Stimulated activated CD4-positive, alpha-beta T cell treated with anti-CD3 and anti-CD28 coated beads, Interleukin-12 subunit alpha, Interleukin-12 subunit beta, amount 100 ng/mL, for 48 hours (primary cell): ENCODE results near the gene MYL11.

Experiments used
- DNase-seq, 3 donors: peaks; one replicate each; pipeline ENCODE4 v3.0.0-alpha.2; 2020; ENCODE audit warnings: low read depth in 2 of 3, low spot score in 1 of 3

MYL11 gene

DNA sequence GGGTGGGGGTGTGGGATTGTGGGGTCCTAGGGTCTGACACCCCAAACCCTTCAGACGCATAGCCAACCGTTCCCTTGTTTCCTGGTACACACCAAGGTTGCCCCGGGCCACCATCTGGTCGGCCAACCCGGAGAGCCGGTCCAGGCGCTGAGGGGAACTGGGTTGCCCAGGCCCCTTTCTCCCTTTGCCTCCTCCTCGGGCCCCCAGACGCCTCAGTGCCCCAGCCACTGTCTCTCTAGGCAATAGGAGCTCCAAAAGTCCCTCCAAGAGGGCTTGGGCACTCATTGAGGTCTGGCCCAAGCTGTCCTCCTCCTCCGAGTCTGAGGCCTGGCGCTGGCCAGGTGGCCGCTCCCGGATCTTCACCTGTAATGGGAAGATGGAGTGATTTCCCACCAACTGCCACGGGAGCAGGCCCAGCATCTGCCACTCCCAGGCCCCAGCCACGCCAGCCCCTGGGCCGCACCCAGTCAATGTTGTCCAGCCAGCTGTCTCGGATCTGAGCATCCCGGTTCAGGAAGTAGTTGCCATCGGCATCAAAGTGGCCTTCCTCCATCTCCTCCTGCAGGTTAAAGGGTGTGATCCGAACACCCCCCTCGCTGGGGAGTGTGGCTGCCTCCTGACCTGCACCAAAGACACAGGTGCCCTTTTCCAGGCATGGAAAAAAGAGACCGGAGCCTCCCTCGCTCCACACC lies 21.0 kb upstream of the MYL11 start:
- DNase-seq: no peak

DNA sequence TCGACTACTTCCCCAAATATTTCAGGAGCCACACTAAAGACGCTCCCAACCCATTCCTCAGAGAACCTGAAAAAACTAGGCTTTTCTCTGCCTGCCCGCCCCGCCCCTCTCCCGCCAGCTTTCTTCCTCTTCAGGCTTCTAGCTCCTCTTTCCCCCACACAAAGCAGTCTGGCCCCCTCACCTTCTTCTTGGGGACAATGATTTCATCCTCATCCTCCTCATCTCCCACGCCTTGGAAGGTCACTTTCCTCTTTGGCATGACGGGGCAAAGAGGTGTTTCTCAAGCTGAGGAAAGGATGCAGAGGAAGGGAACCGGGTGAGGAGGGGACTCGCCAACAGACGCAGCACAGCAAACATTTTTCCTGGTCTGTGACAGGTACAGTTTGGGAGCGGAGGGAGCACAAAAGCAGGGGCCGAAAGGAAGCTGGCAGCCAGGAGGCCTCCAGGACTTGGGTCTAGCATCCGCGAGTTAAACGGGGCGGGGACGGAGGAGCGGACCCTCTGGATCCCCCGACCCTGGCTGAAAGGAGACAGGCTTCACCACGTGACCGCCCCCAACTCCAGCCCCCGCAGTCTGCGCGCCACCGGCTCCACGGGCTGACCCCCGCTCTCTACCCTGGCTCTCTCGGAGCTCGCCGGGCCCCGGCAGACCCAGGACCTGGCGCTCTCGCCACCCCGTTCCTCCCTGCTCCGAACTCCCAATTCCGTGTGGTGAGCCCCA lies 20.0 kb upstream of the MYL11 start:
- DNase-seq: no peak

DNA sequence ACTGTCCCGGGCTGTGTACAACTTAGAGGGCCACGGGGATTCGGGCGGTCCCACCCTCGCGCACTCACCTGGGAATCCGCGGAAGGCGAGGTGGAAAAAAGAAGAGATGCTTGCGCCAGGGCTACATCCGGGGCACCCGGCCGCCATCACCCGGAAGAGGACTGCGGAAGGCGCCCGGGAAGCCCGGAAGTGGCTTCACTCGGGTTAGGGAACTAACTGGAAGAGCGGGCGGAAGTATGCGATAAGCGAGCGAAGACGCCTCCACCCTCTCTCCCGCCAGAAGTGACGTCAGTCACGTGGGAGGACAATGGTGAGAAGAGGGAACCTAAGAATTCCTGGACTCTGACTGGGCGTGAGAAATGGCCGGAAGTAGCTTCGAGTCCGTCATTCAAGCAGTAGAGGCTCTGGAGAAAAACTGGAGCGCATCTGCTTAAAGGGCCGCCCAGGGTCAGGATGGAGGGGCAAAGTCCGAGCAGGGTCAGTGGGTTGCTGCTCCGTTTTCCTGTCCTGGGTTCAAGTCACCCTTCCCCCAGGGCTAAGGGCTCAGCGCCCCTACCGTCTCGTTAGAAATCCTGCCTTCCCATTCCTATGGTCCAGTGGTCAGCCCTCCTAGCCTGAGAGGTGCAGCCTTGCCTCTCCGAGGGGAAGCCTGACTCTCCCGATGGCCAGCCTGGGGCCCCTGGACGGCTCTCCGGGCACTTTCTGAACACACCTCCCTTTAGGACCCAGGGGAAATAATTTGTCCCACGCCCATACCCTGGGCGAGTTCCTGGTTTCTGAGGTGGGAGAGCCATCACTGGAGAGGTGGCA lies 19.3 kb upstream of the MYL11 start, which contains the start of gene CD2BP2:
Gene CD2BP2, minus strand, starts transcription at position 165 of the 810 bp plus-strand sequence. CDS start 627 bp downstream, outside the sequence.
- DNase-seq: peak; percentile 83 to 89 (median 84)

DNA sequence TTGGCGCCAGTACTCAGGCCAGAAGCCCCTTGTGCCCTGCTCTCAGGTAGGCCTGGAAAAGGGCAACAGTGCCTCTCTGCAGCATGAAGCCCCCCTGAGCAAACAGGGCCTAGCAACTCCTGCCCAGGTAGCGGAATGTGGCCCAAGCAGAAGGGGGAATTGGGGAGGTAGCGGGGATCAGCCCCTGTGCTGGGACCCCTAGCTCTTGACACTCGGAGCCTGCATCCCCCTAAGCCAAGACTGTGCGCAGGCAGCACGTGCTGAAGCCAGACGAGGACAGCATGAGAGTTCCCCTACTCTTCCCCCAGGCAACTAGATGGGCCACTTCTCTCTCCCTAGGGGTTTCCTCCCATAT lies 18.7 kb upstream of the MYL11 start:
- no peak for DNase-seq

DNA sequence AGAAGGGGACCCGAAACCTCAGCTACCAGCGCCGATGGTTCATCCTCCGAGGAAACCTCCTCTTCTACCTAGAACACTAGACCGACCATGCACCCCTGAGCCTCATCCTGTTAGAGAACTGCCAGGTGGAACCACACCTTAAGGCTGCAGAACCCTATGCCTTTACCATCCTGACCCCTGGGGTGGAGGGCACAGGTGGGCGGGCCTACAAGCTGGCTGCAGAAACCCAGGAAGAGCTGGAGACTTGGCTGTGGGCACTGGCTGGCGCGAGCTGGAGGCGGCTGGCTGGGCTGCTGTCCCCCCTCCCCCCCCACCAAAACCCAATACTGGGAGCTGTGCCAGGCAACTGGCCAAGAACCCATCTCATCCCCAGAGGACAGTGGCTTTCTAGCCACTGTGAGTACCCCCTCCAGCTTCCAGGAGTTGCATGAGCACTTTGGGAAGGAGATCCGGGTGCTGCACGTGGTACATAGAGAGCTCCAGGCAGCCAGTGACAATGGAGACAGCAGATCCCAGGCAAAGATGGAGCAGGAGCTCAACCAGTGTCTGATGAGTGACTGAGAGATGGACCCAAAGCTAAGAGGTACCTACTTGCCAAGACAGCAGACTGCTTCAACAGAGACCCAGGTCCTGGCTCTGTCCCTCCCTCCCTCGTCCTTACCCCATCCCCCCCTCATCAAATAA lies 18.1 kb upstream of the MYL11 start:
- no peak for DNase-seq

DNA sequence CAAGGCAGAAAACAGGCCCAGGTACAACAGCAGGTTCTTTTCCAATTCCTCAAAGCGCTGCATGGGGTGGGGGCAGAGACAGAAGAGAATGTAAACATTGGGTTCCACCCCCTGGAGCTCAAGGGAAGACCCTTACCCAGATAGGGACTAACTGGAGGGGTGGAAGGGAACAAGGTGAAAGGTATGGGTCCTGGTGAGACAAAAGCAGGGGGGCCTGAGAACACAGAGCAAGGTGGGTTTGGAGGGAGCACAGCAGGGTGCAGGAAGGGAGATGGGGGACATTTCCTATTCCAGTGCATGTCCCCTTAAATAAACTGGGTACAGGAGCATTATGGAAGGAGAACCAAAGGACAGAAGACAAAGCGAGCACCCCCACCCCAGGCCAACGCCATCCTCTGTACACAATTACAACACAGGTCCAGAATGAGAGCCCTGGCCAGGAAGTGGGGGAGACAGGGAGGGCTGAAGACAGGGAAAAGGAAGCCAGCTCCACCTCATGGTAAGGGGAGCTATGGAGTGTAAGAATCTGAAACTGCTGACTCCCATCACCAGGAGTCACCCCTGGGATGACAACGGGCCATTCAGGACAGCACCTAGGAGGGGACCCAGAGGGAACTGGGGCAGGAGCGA lies 17.4 kb upstream of the MYL11 start:
- no peak for DNase-seq

DNA sequence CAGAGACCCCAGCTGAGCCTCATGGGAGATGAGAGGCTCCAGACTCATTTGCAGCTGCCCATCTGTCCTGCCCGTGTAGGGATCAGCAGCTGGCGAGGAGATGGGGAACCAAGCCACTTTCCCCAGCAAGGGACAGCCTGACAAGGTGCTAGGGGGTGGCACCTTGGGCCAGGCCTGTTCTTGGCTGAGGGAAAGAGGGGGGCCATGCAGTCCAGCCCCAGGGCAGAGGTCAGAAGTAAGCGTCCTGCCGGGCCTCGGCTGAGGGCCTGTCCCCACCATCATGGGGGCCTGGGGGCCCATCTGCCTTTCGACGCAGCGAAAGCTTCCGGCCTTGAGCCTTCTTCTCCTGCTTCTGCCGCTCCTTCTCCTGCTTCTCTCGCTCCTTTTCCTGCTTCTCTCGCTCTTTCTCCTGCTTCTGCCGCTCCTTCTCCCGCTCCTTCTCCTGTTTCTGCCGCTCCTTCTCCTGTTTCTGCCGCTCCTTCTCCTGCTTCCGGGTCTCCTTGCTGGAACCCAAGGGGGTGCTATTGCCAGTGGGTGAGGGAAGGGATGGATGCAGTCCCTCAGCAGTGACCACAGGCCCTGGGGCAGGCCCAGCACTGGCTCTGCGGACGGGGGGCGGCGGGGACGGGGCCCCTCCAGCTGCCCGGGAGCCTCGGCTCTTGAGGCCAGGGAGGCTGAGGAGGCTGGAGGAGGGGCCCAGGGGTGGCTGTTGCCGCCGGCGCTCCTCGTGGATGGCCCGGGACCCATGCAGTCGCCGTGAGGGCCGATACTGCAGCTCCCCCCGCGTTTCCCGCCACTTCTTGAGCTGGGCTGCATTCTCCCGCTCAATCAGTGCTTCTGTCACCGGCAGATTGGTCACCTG lies 16.7 kb upstream of the MYL11 start:
- DNase-seq: no peak

DNA sequence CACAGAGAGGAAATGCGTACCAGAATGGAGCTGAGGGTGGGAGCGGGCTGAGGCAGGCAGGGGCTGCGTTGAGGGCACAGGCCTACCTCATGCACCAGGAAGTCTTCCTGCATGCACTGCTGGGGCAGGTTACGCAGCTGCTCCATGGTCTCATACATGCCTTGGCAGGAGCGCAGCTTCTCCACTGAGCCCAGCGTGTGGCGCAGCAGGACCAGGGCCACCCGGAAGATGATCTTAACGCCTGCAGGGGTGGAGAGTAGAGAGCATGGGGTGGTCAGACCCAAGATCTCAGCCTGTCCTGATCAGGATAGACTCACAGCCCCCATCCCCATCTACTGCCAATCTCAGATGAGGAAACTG lies 16.0 kb upstream of the MYL11 start:
- DNase-seq: no peak

DNA sequence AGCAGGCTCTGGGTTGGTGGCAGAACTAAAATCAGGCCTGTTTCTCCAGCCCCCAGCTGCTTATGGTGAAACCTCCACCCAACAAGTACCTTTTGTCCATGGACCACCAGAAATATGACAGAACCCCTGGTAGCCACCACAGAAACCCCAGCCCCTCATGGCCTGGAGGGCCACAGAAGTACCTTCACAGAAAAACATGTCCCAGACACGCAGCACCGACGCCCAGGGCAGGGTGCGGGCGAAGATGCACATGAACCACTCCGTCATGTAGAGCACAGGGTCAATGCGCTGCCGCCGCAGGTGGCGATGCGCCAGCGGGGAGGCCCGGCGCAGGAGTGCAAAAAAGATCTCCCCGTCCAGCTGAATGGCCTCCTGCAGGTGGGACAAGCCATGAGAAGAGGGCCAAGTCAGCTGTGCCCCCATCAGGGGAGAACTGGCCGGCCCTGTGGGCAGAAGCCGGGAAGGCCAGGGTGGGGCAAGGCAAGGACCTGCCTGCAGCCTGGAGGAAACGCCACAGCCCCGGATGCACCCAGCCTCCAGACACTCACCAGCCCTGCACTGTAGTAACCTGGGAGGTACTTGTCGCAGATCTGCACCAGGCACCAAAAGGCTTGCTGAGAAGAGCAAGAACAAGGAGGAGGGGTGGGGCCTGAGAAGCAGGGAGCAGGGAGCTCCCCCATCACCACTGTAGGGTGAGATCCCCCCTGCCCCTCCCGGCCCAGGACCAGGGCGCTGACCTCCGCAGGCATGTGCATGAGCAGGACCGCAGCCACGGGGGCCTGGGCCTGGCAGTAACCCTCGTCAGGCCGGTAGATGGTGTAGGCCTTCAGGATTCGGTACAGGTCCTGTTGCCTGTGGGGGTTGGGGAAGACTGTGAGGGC lies 15.4 kb upstream of the MYL11 start:
- no peak for DNase-seq

DNA sequence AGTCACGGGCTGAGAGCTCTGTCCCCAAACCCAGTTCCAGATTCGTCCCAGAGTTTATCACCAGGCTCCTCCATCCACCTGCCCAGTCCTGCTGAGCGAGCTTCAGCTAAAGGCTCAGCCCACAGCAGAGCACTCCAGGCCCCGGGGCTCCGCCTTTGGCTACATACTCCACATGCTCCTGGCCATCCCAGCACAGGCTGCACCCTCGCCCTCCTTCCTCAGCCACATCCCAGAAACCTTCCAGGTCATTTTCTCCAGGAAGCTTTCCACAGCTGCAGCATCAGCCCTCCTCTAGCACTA lies 14.8 kb upstream of the MYL11 start:
- DNase-seq: no peak

DNA sequence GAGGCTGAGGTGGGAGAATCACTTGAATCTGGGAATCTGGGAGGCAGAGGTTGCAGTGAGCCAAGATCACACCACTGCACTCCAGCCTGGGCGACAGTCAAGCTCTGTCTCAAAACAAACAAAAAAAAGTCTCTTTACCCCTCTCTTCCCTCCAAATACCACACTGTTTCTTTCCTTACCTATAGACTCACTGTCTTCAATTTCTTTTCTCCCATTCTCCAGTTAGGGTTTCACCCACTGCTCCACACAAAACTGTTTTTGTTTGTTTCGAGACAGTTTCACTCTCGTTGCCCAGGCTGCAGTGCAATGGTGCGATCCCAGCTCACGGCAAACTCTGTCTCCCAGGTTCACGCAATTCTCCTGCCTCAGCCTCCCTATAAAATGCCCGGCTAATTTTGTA lies 13.4 kb upstream of the MYL11 start:
- no peak for DNase-seq

DNA sequence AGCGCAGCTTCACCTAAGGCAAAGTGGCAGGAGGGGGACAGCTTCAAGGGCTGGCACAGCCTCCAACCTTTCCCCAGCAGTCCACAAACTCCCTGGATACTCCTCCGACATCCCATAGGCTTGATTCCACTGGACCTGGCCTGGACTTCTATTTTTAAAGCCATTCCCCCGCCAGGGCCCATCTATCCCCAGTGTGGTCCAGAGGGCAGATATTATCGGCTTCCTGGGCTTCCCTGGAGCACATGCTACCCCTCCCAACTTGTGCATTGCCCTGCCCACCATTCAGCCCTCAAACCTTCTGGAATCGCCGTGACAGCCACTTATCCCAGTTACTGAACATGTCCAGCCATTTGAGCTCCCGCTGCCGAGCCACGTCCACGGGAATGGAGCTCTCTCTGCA lies 9.4 kb upstream of the MYL11 start:
- DNase-seq: no peak

DNA sequence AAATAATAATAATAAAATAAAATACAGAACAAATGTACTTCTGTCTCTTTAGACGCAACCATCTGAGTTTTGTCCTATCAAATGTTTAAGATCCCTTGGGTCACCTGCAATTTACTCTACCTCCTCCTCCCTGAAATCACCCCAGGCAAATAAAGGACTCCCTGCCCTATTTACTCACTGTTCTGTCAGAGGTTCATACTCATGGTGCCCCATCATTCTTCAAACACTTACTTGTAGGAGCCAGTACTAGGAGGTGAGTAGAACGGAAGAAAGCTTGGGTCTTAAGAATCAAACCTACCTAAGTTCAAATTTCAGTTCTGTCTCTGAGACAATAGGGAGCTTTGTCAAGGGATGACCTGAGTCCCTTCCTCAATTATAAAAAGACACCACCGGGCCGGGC lies 8.1 kb upstream of the MYL11 start:
- no peak for DNase-seq

DNA sequence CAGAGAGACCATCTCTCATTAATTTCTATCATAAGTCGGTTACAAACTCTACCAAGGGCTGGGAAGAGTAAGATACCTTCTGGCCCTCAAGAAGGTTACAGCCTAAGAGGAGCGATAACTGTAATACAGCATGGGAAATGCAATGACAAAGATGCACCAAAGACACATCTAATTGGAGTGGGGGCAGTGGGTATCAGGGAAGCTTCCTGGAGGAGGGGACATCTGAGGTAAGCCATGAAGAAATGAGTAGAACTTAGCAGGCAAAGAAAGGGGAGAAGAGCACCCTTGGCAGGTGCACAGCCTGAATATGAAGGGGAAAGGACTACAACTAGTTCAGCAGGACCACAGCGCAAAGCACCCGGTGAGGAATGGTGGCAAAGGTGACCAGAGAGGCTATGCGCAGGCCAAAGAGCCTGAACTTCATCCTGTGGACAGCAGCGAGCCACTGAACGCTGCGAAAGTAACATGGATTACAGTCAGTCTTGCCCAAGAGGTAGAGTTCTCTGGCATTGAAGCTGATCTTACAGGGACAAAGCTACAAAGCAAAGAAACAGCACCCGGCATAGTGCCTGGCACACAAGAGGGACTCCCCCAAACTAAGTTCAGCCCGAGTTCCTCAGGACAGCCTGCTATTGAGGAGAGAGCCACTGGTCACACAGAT lies 7.1 kb upstream of the MYL11 start:
- DNase-seq: no peak

DNA sequence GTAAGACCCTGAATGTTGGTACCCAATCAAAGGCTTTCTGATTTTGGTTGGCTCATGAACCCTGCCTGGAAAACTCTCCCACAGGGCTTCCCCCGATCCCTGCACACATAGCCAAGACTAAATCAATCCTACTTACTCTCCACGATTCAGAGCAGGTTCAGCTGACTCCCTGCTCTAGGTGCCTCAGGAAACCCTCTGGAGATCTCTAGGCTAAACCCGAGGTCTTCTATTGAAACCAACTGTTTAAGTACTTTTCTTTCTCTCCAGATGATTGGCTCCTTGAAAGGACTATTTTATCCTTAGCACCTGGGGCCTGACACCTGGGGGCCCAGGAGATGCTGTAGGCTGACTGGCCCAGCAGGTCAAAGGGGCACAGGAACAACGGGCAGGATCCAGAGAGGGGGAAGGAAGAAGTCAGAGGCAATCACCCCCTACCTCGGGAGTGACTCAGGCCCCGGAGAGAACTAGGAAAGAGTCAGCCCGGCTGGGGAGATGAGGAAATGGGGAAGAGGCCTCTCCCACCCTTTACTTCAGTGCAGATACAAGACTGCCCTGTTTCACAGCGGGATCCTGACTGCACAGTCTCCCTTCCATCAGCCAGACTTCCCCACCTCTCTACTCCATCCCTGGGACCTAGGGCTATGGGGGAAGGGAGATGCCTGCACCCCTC lies 6.3 kb upstream of the MYL11 start:
- no peak for DNase-seq

DNA sequence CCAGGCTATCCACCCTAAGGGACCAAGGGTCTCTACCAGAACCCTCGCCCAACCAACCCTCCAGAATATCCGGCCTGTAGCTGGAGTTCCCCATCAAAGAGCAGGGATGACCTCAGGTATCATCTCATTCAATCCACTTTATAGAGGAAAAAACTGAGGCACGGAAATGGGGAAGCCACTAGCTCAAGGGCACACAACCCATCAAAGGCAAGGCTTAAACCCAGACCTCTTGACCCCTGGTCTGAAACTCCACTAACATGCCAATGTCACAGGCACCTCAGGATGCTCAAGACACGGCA lies 5.9 kb upstream of the MYL11 start:
- DNase-seq: no peak

DNA sequence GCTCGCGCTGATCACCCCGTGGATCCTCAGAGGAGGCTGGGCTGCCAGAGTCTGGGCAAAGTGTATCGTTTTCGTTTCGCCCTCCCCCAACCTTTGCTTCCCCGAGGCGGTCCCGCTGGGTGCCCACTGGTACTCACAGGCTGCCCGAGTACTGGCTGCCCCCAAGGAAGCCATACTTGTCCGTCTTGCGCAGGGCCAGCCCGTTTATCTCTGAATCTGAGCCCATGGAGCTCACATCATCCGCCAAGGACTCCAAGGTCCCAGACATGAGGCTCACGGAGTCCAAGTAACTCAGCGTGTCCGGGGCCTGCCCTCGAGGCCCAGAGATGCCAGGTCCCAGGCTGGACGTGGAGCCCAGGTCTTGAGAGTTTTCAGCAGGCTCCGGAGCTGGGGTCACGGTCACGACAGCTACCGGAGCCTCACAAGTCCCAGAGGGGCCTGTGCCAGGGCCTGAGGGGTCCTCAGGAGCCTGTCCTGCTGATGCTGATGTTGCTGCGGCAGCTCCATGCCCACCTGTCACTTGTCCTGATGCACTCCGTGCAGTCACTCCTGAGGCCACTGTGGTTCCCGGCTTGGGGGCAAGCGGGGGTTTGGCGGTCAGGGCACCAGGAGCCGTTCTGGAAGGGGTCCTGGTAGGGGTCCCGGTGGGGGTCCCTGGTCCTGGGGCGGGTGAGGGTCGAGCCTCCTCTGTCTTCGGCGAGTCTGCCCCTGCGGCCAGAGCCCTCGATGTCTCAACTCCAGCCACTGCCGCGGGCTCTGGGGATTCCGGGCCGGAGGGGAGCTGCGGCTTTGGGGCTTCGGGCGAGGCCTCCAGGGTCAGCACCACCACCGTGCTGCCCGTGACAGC lies 5.3 kb upstream of the MYL11 start:
- DNase-seq: no peak
